D721Med (cell line): ENCODE measurements around the gene EPB41.
"Not testable (repeated sequence)": the region's sequence is repeated elsewhere in the genome, so short reads cannot be mapped to it uniquely, and the experiment has no call there.

ENCODE experiments used
- DNase-seq: peaks from one replicate; pipeline ENCODE4 v3.0.0; 2011; ENCODE audit warnings: low spot score; ENCODE audit not compliant: insufficient read length
- FAIRE-seq: peaks from 2 replicates; lab custom pipeline; 2011; peaks lifted over from hg19 to GRCh38; lab: Jason Lieb, UNC
- TF ChIP-seq, protein P1 (sequence below): IDR thresholded peaks from 2 replicates; pipeline ENCODE4 v1.5.1; 2012; ENCODE audit warnings: mild to moderate bottlenecking, control low read depth; ENCODE audit not compliant: insufficient read depth; ENCODE audit errors: missing control alignments

Gene EPB41

DNA sequence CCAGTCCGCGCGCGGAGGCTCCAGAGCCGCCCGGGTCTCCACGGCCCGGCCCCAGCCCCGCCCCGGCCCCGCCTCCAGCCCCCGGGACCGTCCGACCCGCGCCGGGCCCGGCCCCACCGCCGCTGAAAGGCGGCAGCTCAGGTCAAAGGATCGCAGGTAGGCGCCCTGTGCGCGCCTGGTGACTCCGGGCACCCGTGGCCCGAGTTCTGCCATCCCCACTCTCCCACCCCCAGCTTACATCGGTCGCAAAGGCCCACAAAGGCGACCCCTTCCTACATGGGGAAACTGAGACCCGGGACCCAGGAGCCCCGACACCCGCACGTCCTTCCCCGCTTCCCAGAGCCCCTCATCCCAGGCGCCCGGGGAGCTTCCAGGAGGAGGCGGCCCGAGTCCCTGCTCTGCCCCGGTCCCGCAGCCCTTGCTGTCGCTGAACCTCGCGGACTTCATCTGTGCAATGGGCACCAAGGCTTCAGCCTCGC is 209.6 kb downstream of the EPB41 start, which contains the start of gene TMEM200B:
TSS of gene TMEM200B (minus strand) at position 17 of the 479 bp plus-strand sequence. CDS start 2,075 bp downstream, outside the sequence.
- no peak for FAIRE-seq

DNA sequence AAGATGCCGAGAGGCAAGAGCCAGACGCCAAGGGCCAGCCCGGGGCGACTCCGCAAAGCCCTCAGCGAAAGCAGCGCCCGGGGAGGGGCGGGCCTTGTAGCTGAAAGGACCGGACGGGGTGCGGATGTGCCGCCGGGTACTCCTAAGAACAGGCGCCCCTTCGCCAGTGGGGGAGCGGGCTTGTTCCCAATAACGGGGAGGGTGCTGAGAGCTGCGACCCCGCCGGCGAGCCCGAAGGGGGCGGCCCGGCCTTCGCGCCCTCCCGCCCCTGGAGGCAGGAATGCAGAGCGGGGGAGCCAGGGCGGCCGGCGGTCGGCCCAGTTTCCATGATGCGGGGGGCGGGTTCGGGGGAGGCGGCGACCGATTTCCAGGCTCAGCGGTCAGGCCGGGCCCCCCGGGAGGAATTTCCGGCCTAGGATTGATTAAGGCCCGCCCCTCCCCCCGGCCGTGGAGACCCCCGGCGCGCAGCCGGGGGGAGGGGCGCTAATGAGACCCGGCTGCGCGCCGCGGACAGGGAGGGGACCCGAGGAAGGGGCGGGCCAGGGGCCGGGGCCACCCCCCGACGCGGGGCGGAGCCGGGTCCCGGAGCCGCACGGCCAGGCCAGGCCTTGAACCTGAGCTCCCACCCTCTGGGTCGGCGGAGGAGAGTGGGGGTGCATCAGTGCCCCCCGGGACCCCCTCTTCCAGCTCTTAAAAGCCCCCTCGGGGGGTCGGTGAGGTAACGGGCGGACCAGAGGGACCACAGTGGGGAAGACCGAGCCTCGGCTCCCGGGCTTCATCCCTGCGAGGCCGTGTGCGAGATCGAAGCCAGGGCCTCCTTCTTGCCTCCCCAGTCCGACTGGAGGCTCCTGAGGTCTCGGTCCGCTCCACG is 210.2 kb downstream of the EPB41 start:
- FAIRE-seq (no peak), DNase-seq (peak; percentile 93)
- TF ChIP-seq, protein P1, sequence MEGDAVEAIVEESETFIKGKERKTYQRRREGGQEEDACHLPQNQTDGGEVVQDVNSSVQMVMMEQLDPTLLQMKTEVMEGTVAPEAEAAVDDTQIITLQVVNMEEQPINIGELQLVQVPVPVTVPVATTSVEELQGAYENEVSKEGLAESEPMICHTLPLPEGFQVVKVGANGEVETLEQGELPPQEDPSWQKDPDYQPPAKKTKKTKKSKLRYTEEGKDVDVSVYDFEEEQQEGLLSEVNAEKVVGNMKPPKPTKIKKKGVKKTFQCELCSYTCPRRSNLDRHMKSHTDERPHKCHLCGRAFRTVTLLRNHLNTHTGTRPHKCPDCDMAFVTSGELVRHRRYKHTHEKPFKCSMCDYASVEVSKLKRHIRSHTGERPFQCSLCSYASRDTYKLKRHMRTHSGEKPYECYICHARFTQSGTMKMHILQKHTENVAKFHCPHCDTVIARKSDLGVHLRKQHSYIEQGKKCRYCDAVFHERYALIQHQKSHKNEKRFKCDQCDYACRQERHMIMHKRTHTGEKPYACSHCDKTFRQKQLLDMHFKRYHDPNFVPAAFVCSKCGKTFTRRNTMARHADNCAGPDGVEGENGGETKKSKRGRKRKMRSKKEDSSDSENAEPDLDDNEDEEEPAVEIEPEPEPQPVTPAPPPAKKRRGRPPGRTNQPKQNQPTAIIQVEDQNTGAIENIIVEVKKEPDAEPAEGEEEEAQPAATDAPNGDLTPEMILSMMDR, result no peak

More for the DNA sequence above, 209.6 kb downstream of the EPB41 start, which contains the start of gene TMEM200B:
- no peak for DNase-seq
- TF ChIP-seq, protein P1, result no peak

DNA sequence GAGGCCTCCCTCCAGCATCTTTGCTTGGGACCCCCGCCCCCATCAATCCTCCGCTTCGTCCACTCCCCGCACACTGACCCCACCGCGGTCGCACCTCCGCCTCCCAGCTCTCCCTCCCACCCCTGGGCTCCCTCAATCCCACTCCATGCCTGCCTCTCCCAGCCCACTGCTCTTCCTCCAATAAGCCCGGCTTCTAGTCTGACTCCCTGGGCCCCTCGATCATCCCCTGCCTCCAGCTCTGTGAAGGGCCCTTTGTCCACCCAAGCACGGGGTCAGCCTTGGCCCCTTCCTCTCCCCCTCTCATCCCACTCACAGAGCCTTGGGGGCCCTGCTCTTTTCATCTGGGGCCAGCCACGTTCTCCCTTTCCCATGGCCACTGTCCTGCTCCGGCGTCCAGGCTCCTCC is 210.9 kb downstream of the EPB41 start:
- TF ChIP-seq, protein P1, result no peak
- DNase-seq (no peak), FAIRE-seq (no peak)

DNA sequence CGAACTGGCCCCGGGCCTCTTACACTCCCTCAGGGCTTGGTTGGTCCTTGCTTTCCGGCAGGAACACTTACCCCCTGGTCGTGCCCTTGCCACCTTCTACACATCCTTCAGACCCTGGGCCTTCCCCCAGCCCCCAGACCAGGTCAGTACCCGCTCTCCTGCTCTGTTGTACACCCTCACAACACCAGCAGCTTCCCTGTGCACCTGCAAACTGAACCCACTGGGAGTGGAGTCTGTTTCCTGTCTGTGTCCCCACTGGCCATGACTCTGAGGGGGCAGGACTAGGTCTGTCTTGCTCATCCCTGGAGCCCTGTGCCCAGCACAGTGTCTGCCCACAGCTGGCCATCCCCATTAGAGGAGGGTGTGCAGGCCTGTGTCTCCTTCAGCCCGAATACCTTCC is 211.4 kb downstream of the EPB41 start:
- FAIRE-seq (no peak), DNase-seq (no peak)
- TF ChIP-seq, protein P1, result no peak

DNA sequence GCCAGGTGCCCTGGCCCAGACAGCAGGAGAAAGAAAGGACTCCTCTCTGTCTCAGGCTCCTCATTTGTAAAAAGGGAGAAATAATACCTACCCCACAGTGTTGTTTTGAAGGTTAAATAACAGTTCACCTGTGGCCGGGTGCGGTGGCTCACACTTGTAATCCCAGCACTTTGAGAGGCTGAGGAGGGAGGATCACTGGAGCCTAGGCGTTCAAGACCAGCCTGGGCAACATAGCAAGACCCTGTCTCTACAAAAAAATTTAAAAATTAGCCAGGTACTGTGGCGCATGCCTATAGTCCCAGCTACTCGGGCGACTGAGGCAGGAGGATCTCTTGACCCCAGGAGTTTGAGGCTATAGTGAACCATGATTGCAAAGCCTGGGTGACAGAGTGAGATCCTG is 211.8 kb downstream of the EPB41 start:
- DNase-seq (no peak), FAIRE-seq (no peak)
- TF ChIP-seq, protein P1, result no peak

DNA sequence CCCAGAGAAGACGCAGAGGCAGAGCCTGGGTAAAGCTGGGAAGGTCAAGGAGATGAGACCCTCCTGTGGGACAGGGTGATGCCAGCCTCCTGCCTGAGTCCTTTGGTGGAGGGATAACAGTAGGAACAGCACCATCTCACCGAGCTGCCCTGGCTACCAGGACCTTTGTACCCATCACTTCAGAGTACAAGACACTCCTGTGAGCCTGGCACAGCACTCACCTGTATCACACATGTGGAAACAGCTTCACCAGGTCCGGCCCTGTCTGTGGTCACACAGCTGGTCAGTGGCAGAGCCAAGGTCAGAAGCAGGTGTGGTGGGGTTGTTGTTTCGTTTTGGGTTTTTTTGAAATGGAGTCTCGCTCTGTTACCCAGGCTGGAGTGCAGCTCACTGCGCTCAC is 214.4 kb downstream of the EPB41 start:
- DNase-seq (no peak), FAIRE-seq (no peak)
- TF ChIP-seq, protein P1, result no peak

DNA sequence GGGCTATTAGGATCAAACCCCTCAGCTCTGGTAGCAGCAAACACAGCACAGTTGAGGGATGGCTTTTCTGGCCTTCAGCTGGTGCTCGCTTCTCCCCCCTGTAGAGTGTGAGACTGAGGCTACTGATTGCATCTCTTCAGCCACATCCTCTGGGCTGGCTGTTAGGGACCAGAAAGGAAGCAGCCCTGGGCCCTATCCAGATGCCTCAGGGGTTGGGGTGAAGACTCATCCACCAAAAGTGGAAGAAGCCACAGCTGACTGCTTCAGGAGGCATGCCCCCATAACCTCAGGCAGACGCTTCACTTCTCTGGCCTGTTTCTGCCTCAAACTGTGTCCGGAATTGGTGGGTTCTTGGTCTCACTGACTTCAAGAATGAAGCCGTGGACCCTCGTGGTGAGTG is 215.5 kb downstream of the EPB41 start:
- DNase-seq (no peak), FAIRE-seq (no peak)
- TF ChIP-seq, protein P1, result no peak

- FAIRE-seq, DNase-seq: not testable (repeated sequence)
These were observed 216.7 kb downstream of the EPB41 start for GRCh38 chr1:29131056-29131455.
